Loucy (cell line): Measurements from ENCODE around the gene NOD1.

ENCODE experiments used
- CTCF ChIP-seq: fragments of 200-600 bp; sonication (generic); conservative IDR thresholded peaks from 2 replicates; pipeline ENCODE4 v1.5.1; 2014; ENCODE audit warnings: mild to moderate bottlenecking, antibody characterized with exemption, low read length
- EZH2phosphoT487 ChIP-seq: fragments of 200-600 bp; IDR thresholded peaks from 2 replicates; pipeline ENCODE4 v1.6.1; 2018; ENCODE audit warnings: antibody characterized with exemption, mild to moderate bottlenecking, moderate library complexity, borderline replicate concordance

- TF ChIP-seq CTCF (no peak), EZH2phosphoT487 (no peak)
These were observed 49.4 kb downstream of the NOD1 start for GRCh38 chr7:30429156-30429530.
